HCT116 (cell line): ENCODE results near the gene KIAA1549. TPM values are rescaled to one million over a fixed set of nuclear protein-coding genes. Genes with fewer than 3 reads are reported as not detected.

Experiments used
- ATAC-seq: fragments of 200-7000 bp; cut with Tn5 transposase; 2 replicates; pipeline ENCODE4 v1.9.1; 2020; ENCODE audit warnings: mild to moderate bottlenecking, moderate library complexity
- BruUV-seq: library from RNA; stranded (reverse); fragments of 400-500 nt; replicated peaks from 2 replicates; lab custom pipeline; 2021; lab: Mats Ljungman, UMichigan
- CTCF ChIA-PET: fragments of 300-600 bp; sonication (Branson Sonifier 250); formaldehyde crosslinking; loops from one replicate; lab custom pipeline; 2021; ENCODE audit warnings: antibody characterized with exemption; lab: Charles Lee
- POLR2A ChIA-PET: fragments of 300-600, 350-600 bp; sonication (Branson Sonifier 250); formaldehyde crosslinking; loops from one replicate; lab custom pipeline; 2021; ENCODE audit warnings: antibody characterized with exemption; lab: Charles Lee
- RAD21 ChIA-PET, 2 experiments: fragments of 300-600 bp; sonication (Branson Sonifier 250); formaldehyde crosslinking; loops; one replicate each; lab custom pipeline; 2023; ENCODE audit warnings: low total read pairs in 2 of 2; ENCODE audit not compliant: uncharacterized antibody in 2 of 2, unreplicated experiment in 2 of 2, low non-redundant PET in 1 of 2; lab: Charles Lee
- DNase-seq: peaks from one replicate; pipeline ENCODE4 v3.0.0-alpha.2; 2010; ENCODE audit warnings: low read depth, low spot score
- H2AFZ ChIP-seq: fragments of 200-600 bp; shearing (Covaris generic), sonication (generic); 2 replicates; pipeline ENCODE4 v1.6.1; 2017; ENCODE audit warnings: low read depth, mixed run types, mixed read lengths, antibody characterized with exemption, low read length; ENCODE audit not compliant: poor library complexity, severe bottlenecking
- H3K27ac ChIP-seq: 2 replicates; pipeline ENCODE4 v1.5.1; 2012; ENCODE audit warnings: low read depth, low read length
- H3K27me3 ChIP-seq: fragments of 200-600 bp; sonication (generic); 2 replicates; pipeline ENCODE4 v1.6.1; 2016; ENCODE audit warnings: mixed run types, low read length, mixed read lengths; ENCODE audit not compliant: insufficient read depth
- H3K36me3 ChIP-seq, 2 experiments: fragments of 200-500 bp in 1 of 2; fragments of 200-600 bp in 1 of 2; sonication (Bioruptor generic) in 1 of 2; sonication (generic) in 1 of 2; 2 replicates each; pipeline versions ENCODE4 v1.5.1 to v1.6.1; 2014 to 2016; ENCODE audit warnings: low read length in 2 of 2, inconsistent platforms in 1 of 2, mixed read lengths in 1 of 2, mixed run types in 1 of 2; ENCODE audit not compliant: insufficient read depth in 2 of 2, control insufficient read depth in 1 of 2
- H3K4me1 ChIP-seq, 2 experiments: fragments of 200-600 bp in 1 of 2; sonication (generic) in 1 of 2; 2 replicates each; pipeline versions ENCODE4 v1.5.1 to v1.6.1; 2012 to 2017; ENCODE audit warnings: low read length in 2 of 2, inconsistent platforms in 1 of 2, mild to moderate bottlenecking in 1 of 2, mixed read lengths in 1 of 2, mixed run types in 1 of 2, moderate library complexity in 1 of 2; ENCODE audit not compliant: insufficient read depth in 2 of 2, control insufficient read depth in 1 of 2
- H3K4me2 ChIP-seq: fragments of 200-600 bp; sonication (generic); 2 replicates; pipeline ENCODE4 v1.6.1; 2017; ENCODE audit warnings: mixed run types, low read length, mixed read lengths
- H3K4me3 ChIP-seq, 2 experiments: fragments of 200-600 bp in 1 of 2; sonication (generic) in 1 of 2; replicated peaks in 1 of 2; 2 replicates each; pipeline ENCODE4 v1.5.1; 2011 to 2016; ENCODE audit warnings: low read length in 2 of 2, control low read depth in 1 of 2, low read depth in 1 of 2, mild to moderate bottlenecking in 1 of 2, mixed read lengths in 1 of 2, mixed run types in 1 of 2
- H3K79me2 ChIP-seq: fragments of 200-600 bp; sonication (generic); 2 replicates; pipeline ENCODE4 v1.6.1; 2017; ENCODE audit warnings: mild to moderate bottlenecking, mixed run types, low read length, moderate library complexity, mixed read lengths; ENCODE audit not compliant: insufficient read depth
- H3K9ac ChIP-seq: fragments of 200-600 bp; sonication (generic); 2 replicates; pipeline ENCODE4 v1.6.1; 2016; ENCODE audit warnings: low read length, mixed read lengths
- H3K9me2 ChIP-seq: fragments of 200-600 bp; sonication (generic), shearing (Covaris generic); 2 replicates; pipeline ENCODE4 v1.6.1; 2017; ENCODE audit warnings: mixed run types, mild to moderate bottlenecking, moderate library complexity; ENCODE audit not compliant: insufficient read depth
- H3K9me3 ChIP-seq, 2 experiments: fragments of 200-500 bp in 1 of 2; fragments of 200-600 bp in 1 of 2; sonication (Bioruptor generic) in 1 of 2; sonication (generic) in 1 of 2; 2 replicates each; pipeline ENCODE4 v1.6.1; 2014 to 2017; ENCODE audit warnings: low read length in 2 of 2, mixed read lengths in 2 of 2, inconsistent platforms in 1 of 2, low read depth in 1 of 2, mild to moderate bottlenecking in 1 of 2, mixed run types in 1 of 2, moderate library complexity in 1 of 2; ENCODE audit not compliant: control insufficient read depth in 1 of 2, insufficient read depth in 1 of 2
- H4K20me1 ChIP-seq: fragments of 200-600 bp; sonication (generic), shearing (Covaris generic); 2 replicates; pipeline ENCODE4 v1.6.1; 2017; ENCODE audit warnings: mixed run types, mild to moderate bottlenecking, moderate library complexity; ENCODE audit not compliant: insufficient read depth
- CBX3 ChIP-seq: IDR thresholded peaks from 2 replicates; pipeline ENCODE4 v1.6.1; 2012; ENCODE audit warnings: low read depth
- CEBPB ChIP-seq: IDR thresholded peaks from 2 replicates; pipeline ENCODE4 v1.6.1; 2012; ENCODE audit warnings: low read depth
- ELF1 ChIP-seq: IDR thresholded peaks from 2 replicates; pipeline ENCODE4 v1.6.1; 2012; ENCODE audit warnings: low read depth, borderline replicate concordance
- EZH2 ChIP-seq: fragments of 200-600 bp; sonication (generic); IDR thresholded peaks from 2 replicates; pipeline ENCODE4 v1.6.1; 2017; ENCODE audit warnings: antibody characterized with exemption, mixed run types
- EZH2phosphoT487 ChIP-seq: fragments of 200-600 bp; IDR thresholded peaks from 2 replicates; pipeline ENCODE4 v1.6.1; 2018; ENCODE audit warnings: antibody characterized with exemption, borderline replicate concordance
- JUND ChIP-seq: IDR thresholded peaks from 2 replicates; pipeline ENCODE4 v1.6.1; 2012
- POLR2A ChIP-seq: IDR thresholded peaks from 2 replicates; pipeline ENCODE4 v1.7.0; 2011; ENCODE audit warnings: borderline replicate concordance; ENCODE audit not compliant: insufficient read depth, insufficient read length; ENCODE audit errors: extremely low read depth
- POLR2AphosphoS5 ChIP-seq: IDR thresholded peaks from 2 replicates; pipeline ENCODE4 v1.6.1; 2011; ENCODE audit warnings: mild to moderate bottlenecking, low read depth, low read length, moderate library complexity
- RAD21 ChIP-seq: IDR thresholded peaks from 2 replicates; pipeline ENCODE4 v1.6.1; 2012; ENCODE audit warnings: low read depth, mild to moderate bottlenecking
- SIN3A ChIP-seq: IDR thresholded peaks from 2 replicates; pipeline ENCODE4 v1.6.1; 2012; ENCODE audit warnings: low read depth
- SP1 ChIP-seq: IDR thresholded peaks from 2 replicates; pipeline ENCODE4 v1.6.1; 2012; ENCODE audit warnings: low read depth
- SRF ChIP-seq: IDR thresholded peaks from 2 replicates; pipeline ENCODE4 v1.6.1; 2012; ENCODE audit warnings: low read depth
- TCF7L2 ChIP-seq: IDR thresholded peaks from 2 replicates; pipeline ENCODE4 v1.7.0; 2011; ENCODE audit warnings: borderline replicate concordance, inconsistent platforms; ENCODE audit not compliant: insufficient read depth, insufficient read length; ENCODE audit errors: extremely low read depth
- YY1 ChIP-seq: IDR thresholded peaks from 2 replicates; pipeline ENCODE4 v1.6.1; 2011; ENCODE audit warnings: low read length, low read depth, moderate library complexity, mild to moderate bottlenecking; ENCODE audit not compliant: insufficient replicate concordance; ENCODE audit errors: extremely low read depth
- ZBTB33 ChIP-seq: IDR thresholded peaks from 2 replicates; pipeline ENCODE4 v1.6.1; 2011; ENCODE audit warnings: mild to moderate bottlenecking, low read length, moderate library complexity; ENCODE audit not compliant: insufficient replicate concordance; ENCODE audit errors: extremely low read depth
- ZFX ChIP-seq: fragments of 450-650 bp; IDR thresholded peaks from 2 replicates; pipeline ENCODE4 v1.6.1; 2017
- intact Hi-C: fragments of 100-400 bp; cut with micrococcal nuclease; formaldehyde crosslinking; loops from 2 replicates; pipeline ENCODE4 v1.10.0; 2022
- total RNA-seq: library from RNA; stranded (reverse); gene quantifications from one replicate; pipeline ENCODE4 v1.2.1, GENCODE V29; 2021; ENCODE audit not compliant: unreplicated experiment
- TF ChIP-seq, protein P1 (sequence below), 3 experiments: fragments of 200-600 bp in 1 of 3; sonication (generic) in 1 of 3; IDR thresholded peaks in 2 of 3; conservative IDR thresholded peaks in 1 of 3; 2 replicates each; pipeline ENCODE4 v1.5.1; 2012 to 2017; ENCODE audit warnings: low read depth in 2 of 3, low read length in 2 of 3, antibody characterized with exemption in 1 of 3, borderline replicate concordance in 1 of 3, control low read depth in 1 of 3, mild to moderate bottlenecking in 1 of 3, mixed read lengths in 1 of 3, mixed run types in 1 of 3, moderate library complexity in 1 of 3; ENCODE audit not compliant: insufficient read depth in 1 of 3

KIAA1549 gene
- total RNA-seq, 1 experiment from 2014 or later: 3.9 TPM

GRCh38 chr7:138949421-138950088, 31.6 kb downstream of the KIAA1549 start:
- ATAC-seq: no peak
- TF ChIP-seq, protein P1, sequence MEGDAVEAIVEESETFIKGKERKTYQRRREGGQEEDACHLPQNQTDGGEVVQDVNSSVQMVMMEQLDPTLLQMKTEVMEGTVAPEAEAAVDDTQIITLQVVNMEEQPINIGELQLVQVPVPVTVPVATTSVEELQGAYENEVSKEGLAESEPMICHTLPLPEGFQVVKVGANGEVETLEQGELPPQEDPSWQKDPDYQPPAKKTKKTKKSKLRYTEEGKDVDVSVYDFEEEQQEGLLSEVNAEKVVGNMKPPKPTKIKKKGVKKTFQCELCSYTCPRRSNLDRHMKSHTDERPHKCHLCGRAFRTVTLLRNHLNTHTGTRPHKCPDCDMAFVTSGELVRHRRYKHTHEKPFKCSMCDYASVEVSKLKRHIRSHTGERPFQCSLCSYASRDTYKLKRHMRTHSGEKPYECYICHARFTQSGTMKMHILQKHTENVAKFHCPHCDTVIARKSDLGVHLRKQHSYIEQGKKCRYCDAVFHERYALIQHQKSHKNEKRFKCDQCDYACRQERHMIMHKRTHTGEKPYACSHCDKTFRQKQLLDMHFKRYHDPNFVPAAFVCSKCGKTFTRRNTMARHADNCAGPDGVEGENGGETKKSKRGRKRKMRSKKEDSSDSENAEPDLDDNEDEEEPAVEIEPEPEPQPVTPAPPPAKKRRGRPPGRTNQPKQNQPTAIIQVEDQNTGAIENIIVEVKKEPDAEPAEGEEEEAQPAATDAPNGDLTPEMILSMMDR (IDR thresholded peaks at IDR 0.05 in 2 of 3, conservative IDR thresholded peaks at IDR 0.05 in 1 of 3; ENCODE audit: borderline replicate concordance in 1 of 3, insufficient read depth in 1 of 3, low read depth in 2 of 3, low read length in 2 of 3): no peak
- no peak for TF ChIP-seq ZFX
- TF ChIP-seq SRF: no peak
- no peak for TF ChIP-seq POLR2AphosphoS5
- TF ChIP-seq SIN3A: no peak
- no peak for TF ChIP-seq CEBPB
- no peak for TF ChIP-seq ELF1
- TF ChIP-seq JUND: no peak
- BruUV-seq: no TSS peak
- Histone ChIP-seq H3K36me3 (no peaks in the 10 kb centered on the region), H3K79me2 (no peaks in the 10 kb centered on the region; the same call in 1 of the 2 replicates), H3K4me3 (no peak overlapping the region), H2AFZ (no peak overlapping the region), H3K9me2 (no peaks in the 10 kb centered on the region), H3K27me3 (no peaks in the 10 kb centered on the region), H3K9me3 (no peaks in the 10 kb centered on the region), H3K4me2 (no peak overlapping the region), H3K9ac (no peak overlapping the region), H3K4me1 (no peaks in the 10 kb centered on the region), H3K27ac (no peak overlapping the region), H4K20me1 (no peaks in the 10 kb centered on the region)
- ChIA-PET RAD21 (no interaction called here), POLR2A (no interaction called here), CTCF (no interaction called here)
- DNase-seq: no peak
- intact Hi-C loops: no loop called here

- Histone ChIP-seq H3K27ac (no peak overlapping the region), H3K4me3 (no peak overlapping the region), H3K79me2 (no peaks in the 10 kb centered on the region), H3K36me3 (no peaks in the 10 kb centered on the region), H2AFZ (no peak overlapping the region), H3K9me2 (no peaks in the 10 kb centered on the region), H3K27me3 (no peaks in the 10 kb centered on the region), H3K4me2 (no peak overlapping the region), H3K9ac (no peak overlapping the region), H3K9me3 (no peaks in the 10 kb centered on the region), H4K20me1 (no peaks in the 10 kb centered on the region), H3K4me1 (no peaks in the 10 kb centered on the region)
- no peak for DNase-seq
- RAD21 ChIA-PET: interaction anchor here in 1 of 2 experiments (0.7 kb wide), 1 partner anchor 11 kb away, joined by 3 read pairs; no protein-coding TSS in a partner anchor
- intact Hi-C loops: no loop called here
- BruUV-seq: no TSS peak
- POLR2A ChIA-PET: no interaction called here
- no peak for ATAC-seq
- CTCF ChIA-PET: interaction anchor here (1.6 kb wide), 1 partner anchor 127 kb away, joined by 4 read pairs; no protein-coding TSS in a partner anchor
- TF ChIP-seq EZH2 (no peak), EZH2phosphoT487 (no peak), CEBPB (no peak), ZFX (no peak), SRF (no peak), ZBTB33 (no peak), SIN3A (no peak), TCF7L2 (no peak), RAD21 (no peak), POLR2A (no peak), POLR2AphosphoS5 (no peak), SP1 (no peak), ELF1 (no peak), CBX3 (no peak), YY1 (no peak)
These were observed 32.8 kb downstream of the KIAA1549 start for GRCh38 chr7:138948403-138948802.
